HL-60 (cell line): ENCODE results near the gene CDH23.

Source experiments
- DNase-seq, 2 experiments: peaks; one replicate each; pipeline ENCODE4 v3.0.0-alpha.2; 2010 to 2020; ENCODE audit warnings: low read depth in 1 of 2, low spot score in 1 of 2
- H3K27ac ChIP-seq: fragments of 250-450 bp; sonication (Bioruptor Pico); replicated peaks from 2 replicates; pipeline ENCODE4 v1.5.1; 2020; ENCODE audit warnings: mild to moderate bottlenecking, moderate library complexity
- H3K27me3 ChIP-seq: fragments of 250-450 bp; sonication (Bioruptor Pico); 2 replicates; pipeline ENCODE4 v1.5.1; 2021; ENCODE audit warnings: mild to moderate bottlenecking, moderate library complexity; ENCODE audit not compliant: insufficient read depth, poor library complexity, severe bottlenecking
- H3K4me3 ChIP-seq: replicated peaks from 2 replicates; pipeline ENCODE4 v1.5.1; 2011; ENCODE audit warnings: mild to moderate bottlenecking, control low read depth, low read length; ENCODE audit not compliant: insufficient read depth
- GABPA ChIP-seq: IDR thresholded peaks from 2 replicates; pipeline ENCODE4 v1.6.1; 2012; ENCODE audit warnings: low read depth
- POLR2AphosphoS5 ChIP-seq: IDR thresholded peaks from 2 replicates; pipeline ENCODE4 v1.6.1; 2012; ENCODE audit warnings: low read depth
- SPI1 ChIP-seq: IDR thresholded peaks from 2 replicates; pipeline ENCODE4 v1.6.1; 2012; ENCODE audit warnings: low read depth, mild to moderate bottlenecking, borderline replicate concordance
- TF ChIP-seq, protein P1 (sequence below): IDR thresholded peaks from 2 replicates; pipeline ENCODE4 v1.6.1; 2012; ENCODE audit warnings: low read depth; ENCODE audit not compliant: insufficient replicate concordance
- TF ChIP-seq, protein P2 (sequence below): IDR thresholded peaks from one replicate; pipeline ENCODE4 v1.5.1; 2011; ENCODE audit warnings: low read length, control low read depth, inconsistent platforms; ENCODE audit not compliant: insufficient read depth

Gene CDH23

DNA sequence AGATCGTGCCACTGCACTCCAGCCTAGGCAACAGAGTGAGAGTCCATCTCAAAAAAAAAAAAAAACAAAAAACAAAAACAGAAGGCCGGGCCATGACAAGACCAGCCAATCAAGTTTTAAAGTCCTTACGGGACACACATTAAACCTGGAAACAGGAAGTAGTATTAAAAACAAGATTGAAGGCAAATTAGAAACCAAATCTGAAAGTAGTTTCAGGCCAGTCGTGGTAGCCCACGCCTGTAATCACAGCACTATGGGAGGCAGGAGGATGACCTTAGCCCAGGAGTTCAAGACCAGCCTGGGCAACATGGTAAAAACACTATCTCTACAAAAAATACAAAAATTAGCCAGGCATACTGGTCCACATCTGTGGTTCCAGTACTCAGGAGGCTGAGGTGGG, 436.2 kb downstream of the CDH23 start:
- H3K27me3 ChIP-seq = no peaks in the 10 kb centered on the region
- DNase-seq = no peak
- H3K27ac ChIP-seq = no peak overlapping the region
- H3K4me3 ChIP-seq = no peak overlapping the region
- TF ChIP-seq, protein P1, sequence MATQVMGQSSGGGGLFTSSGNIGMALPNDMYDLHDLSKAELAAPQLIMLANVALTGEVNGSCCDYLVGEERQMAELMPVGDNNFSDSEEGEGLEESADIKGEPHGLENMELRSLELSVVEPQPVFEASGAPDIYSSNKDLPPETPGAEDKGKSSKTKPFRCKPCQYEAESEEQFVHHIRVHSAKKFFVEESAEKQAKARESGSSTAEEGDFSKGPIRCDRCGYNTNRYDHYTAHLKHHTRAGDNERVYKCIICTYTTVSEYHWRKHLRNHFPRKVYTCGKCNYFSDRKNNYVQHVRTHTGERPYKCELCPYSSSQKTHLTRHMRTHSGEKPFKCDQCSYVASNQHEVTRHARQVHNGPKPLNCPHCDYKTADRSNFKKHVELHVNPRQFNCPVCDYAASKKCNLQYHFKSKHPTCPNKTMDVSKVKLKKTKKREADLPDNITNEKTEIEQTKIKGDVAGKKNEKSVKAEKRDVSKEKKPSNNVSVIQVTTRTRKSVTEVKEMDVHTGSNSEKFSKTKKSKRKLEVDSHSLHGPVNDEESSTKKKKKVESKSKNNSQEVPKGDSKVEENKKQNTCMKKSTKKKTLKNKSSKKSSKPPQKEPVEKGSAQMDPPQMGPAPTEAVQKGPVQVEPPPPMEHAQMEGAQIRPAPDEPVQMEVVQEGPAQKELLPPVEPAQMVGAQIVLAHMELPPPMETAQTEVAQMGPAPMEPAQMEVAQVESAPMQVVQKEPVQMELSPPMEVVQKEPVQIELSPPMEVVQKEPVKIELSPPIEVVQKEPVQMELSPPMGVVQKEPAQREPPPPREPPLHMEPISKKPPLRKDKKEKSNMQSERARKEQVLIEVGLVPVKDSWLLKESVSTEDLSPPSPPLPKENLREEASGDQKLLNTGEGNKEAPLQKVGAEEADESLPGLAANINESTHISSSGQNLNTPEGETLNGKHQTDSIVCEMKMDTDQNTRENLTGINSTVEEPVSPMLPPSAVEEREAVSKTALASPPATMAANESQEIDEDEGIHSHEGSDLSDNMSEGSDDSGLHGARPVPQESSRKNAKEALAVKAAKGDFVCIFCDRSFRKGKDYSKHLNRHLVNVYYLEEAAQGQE = no peak
- TF ChIP-seq, protein P2, sequence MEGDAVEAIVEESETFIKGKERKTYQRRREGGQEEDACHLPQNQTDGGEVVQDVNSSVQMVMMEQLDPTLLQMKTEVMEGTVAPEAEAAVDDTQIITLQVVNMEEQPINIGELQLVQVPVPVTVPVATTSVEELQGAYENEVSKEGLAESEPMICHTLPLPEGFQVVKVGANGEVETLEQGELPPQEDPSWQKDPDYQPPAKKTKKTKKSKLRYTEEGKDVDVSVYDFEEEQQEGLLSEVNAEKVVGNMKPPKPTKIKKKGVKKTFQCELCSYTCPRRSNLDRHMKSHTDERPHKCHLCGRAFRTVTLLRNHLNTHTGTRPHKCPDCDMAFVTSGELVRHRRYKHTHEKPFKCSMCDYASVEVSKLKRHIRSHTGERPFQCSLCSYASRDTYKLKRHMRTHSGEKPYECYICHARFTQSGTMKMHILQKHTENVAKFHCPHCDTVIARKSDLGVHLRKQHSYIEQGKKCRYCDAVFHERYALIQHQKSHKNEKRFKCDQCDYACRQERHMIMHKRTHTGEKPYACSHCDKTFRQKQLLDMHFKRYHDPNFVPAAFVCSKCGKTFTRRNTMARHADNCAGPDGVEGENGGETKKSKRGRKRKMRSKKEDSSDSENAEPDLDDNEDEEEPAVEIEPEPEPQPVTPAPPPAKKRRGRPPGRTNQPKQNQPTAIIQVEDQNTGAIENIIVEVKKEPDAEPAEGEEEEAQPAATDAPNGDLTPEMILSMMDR = no peak
- TF ChIP-seq SPI1 = no peak
- TF ChIP-seq POLR2AphosphoS5 = no peak
- TF ChIP-seq GABPA = no peak

DNA sequence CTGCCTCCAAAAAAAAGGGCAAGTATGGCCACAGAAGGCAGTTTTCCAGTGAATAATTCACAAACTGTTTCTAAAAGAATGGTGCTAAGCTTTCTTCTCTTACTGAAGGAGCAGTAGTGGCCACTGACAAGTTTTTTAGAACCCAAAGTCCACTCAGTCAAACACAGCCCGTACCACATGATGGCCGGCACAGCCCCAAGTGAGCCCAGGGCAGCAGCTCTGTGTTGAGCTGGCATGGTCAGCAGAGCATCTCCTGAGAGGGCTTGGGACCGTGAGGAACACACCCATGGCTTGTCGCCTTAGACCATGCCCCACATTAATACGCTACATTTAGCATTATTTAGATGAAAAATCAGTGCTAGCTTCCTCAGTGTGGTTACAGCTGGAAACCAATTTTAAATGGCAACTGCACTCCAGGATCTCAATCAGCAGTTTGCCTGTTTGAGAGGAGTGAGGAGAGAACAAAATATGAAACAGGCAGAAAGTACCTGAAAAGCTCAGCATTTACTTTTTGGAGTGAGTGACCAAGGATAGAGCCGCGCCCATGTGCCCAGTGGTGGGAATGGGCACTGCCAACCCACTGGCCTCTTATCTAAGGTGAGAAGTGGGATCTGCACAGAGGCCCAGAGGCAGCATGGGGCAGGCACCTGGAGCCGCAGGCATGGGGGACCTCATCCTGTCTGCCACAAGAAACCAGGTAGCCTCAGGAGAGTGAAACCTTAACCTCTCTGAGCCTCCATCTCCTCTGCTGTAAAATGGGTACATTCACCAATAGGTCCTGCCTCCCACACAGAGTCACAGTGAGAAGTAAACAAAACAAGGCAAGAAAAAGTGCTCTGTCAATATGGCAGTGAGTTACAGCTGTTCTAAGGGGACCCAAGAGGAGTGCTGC, 437.0 kb downstream of the CDH23 start:
- Histone ChIP-seq H3K4me3 (no peak overlapping the region), H3K27me3 (no peaks in the 10 kb centered on the region), H3K27ac (no peak overlapping the region)
- DNase-seq = no peak
- TF ChIP-seq GABPA = no peak
- no peak for TF ChIP-seq POLR2AphosphoS5
- TF ChIP-seq, protein P2 = no peak

DNA sequence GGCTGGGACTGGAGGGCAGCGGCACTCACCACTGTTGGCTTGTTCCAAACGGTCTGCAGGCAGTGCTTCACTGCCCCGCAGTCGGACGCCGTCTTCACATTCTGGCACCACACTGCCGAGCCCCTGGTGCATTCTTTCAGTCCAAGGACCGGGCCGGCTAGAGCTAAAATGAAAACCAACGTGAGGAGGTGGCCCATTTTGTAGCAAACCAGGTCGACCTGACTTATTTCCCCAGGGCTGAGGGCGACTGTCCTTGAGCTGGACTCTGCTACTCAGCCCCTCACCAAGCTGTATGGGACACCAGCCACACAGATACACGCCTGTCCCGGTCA, 437.6 kb downstream of the CDH23 start:
- TF ChIP-seq SPI1 (no peak), GABPA (no peak), POLR2AphosphoS5 (no peak)
- TF ChIP-seq, protein P1 = no peak
- TF ChIP-seq, protein P2 = no peak
- no peaks in the 10 kb centered on the region for H3K27me3 ChIP-seq
- no peak overlapping the region for H3K27ac ChIP-seq
- H3K4me3 ChIP-seq = no peak overlapping the region
- no peak for DNase-seq
